VCaP (cell line): ENCODE results near the gene SPTLC3.

Experiments used
- H3K27ac ChIP-seq: fragments of 450-650 bp; 2 replicates; pipeline ENCODE4 v1.5.1; 2017
- TF ChIP-seq, protein P1 (sequence below): fragments of 450-650 bp; conservative IDR thresholded peaks from 2 replicates; pipeline ENCODE4 v1.5.1; 2017; ENCODE audit warnings: mild to moderate bottlenecking, moderate library complexity

The SPTLC3 gene

DNA sequence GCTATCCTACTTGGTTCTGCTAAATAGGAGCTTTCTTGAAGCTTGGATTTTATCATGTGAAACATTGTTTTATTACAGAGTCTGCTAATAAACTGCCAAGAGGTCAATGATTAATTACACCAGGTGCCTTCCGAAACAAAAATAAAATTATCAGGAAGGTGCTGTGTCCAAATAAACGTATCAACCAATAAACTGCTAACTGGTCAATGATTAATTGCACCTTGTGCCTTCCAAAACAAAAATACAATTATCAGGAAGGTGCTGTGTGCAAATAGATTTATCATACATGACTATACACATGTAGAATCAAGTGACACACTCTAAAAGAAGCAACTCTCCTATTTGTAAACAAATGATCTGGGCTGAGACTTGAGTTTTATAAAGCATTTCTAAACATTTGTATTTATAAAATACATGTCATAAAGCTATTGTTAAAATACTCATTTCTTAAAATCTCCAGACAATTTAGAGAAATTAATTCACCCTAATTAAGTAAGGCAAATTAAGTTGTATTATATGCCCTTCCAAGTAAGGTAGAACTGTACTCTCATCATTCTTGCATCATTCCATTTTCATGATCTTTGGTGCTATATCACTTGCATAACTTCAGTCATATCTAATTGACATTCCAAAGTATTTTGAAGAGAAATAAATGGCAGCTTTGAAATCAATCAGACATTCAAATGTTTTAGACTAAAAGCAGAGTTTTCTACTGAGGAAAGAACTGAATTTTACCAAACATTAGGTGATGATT, 26.8 kb downstream of the SPTLC3 start:
- TF ChIP-seq, protein P1, sequence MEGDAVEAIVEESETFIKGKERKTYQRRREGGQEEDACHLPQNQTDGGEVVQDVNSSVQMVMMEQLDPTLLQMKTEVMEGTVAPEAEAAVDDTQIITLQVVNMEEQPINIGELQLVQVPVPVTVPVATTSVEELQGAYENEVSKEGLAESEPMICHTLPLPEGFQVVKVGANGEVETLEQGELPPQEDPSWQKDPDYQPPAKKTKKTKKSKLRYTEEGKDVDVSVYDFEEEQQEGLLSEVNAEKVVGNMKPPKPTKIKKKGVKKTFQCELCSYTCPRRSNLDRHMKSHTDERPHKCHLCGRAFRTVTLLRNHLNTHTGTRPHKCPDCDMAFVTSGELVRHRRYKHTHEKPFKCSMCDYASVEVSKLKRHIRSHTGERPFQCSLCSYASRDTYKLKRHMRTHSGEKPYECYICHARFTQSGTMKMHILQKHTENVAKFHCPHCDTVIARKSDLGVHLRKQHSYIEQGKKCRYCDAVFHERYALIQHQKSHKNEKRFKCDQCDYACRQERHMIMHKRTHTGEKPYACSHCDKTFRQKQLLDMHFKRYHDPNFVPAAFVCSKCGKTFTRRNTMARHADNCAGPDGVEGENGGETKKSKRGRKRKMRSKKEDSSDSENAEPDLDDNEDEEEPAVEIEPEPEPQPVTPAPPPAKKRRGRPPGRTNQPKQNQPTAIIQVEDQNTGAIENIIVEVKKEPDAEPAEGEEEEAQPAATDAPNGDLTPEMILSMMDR = no peak
- peak overlapping the region; percentile 10; the same call in 1 of the 2 replicates for H3K27ac ChIP-seq

DNA sequence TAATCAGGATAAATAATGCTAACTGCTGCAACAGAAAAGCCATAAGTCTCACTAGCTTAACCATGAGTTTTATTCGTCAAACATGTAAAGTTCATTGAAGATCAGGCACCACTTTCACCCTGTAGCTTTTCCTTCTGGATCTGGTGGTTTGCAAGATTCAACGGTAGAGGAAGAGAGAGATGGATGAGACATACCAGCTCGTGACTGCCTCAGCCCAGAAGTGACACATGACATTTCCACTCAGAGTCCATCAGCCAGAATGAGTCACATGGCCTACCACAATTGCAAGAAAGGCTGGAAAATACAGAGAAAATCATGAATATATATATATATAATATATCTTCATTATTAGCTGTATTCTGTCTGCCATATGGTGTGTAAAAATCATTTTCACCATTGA, 29.0 kb downstream of the SPTLC3 start:
- no peak overlapping the region for H3K27ac ChIP-seq
- TF ChIP-seq, protein P1 = no peak

DNA sequence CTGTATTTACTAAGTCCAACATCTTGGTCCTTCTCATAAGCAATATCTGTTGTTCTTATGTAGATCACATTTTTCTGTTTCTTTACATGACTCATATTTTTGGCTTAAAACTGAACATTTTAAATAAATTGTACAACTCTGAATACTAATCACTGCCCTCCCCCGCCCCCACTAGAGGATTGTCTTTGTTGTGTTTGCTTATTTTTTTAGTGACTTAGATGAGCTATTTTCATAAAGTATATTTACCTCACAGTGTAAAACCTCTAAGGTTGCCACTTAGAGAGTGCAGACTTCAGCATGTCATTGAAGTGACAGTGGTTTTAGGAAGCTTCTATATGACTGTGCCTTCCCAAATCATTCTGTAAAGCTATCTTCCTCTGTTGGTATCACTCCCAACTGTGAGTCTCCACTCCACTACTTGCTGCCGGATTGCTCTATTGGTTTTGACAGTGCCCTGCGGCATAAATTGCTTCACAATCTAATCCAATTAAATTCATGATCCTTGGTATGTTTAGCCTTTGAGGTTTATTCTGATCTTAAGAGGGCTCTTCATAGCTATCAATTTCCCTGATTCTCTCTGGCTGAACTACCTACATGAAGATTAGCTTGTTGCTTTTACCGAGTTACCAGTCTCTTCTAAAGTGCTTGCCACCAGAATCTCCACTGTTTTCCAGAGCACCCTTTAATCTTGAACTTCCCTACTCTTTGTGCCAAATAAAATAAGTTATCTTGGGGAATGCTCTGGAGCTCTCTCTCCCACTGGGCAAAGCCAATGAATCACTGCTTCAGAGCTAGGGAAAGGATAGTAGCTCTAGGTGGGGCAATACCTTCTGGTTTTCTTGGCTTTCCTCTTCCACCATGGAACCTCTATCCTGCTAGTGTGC, 33.0 kb downstream of the SPTLC3 start:
- TF ChIP-seq, protein P1 = no peak
- H3K27ac ChIP-seq = no peak overlapping the region

DNA sequence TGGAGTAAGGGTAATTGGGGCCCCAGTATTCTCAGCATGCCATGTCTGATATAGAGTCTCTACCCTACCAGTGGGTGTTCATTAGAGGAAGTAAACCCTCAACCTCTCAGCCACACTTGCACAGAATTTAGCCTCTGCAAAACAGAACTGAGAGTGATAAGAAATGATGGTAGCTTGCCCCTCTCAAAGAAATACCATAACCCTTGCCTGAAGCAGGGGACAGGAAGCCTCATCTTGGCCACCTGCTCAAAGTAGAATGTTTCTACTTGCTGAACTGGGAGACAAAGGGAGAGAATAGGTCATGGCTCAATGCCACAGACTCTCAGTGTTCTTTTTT, 33.7 kb downstream of the SPTLC3 start:
- no peak overlapping the region for H3K27ac ChIP-seq
- TF ChIP-seq, protein P1 = no peak

DNA sequence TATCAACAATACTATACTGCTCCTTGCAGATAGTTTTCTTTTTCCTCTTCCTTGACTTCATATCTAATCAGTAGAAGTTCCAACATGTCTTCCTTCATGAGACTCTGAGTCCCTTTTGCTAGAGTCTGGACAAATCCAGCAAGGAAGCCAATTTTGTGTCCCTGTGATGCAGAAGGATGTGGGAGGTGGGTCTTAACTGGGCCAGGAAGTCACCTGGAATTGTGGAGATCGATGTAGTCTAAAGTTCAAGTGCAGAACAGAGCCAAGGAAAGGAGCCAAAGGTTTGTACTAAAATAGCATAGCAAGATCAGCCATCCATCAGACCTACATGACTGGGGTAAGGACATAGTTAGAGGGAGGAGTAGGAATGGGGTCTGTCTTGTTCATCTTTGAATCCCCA, 37.6 kb downstream of the SPTLC3 start:
- TF ChIP-seq, protein P1 = no peak
- no peak overlapping the region for H3K27ac ChIP-seq

DNA sequence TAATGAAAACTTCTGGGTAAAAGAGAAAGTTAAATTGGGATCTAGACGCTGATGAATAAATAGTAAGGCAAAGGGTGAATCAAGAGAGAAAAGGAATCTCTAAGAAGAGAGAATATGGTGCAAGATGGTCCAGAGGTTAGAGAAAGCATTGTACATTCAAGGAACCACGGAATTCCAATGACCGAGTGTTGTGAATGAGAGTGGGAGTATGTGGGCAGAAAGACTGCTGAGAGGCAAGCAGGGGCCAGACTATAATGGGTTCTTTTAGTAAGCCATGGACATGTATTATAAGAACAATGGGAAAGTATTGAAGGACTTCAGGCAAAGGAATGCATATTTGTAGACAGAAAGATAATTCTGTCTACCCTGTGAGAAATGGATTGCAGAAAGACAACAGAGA, 45.2 kb downstream of the SPTLC3 start:
- H3K27ac ChIP-seq = no peak overlapping the region
- TF ChIP-seq, protein P1 = no peak

DNA sequence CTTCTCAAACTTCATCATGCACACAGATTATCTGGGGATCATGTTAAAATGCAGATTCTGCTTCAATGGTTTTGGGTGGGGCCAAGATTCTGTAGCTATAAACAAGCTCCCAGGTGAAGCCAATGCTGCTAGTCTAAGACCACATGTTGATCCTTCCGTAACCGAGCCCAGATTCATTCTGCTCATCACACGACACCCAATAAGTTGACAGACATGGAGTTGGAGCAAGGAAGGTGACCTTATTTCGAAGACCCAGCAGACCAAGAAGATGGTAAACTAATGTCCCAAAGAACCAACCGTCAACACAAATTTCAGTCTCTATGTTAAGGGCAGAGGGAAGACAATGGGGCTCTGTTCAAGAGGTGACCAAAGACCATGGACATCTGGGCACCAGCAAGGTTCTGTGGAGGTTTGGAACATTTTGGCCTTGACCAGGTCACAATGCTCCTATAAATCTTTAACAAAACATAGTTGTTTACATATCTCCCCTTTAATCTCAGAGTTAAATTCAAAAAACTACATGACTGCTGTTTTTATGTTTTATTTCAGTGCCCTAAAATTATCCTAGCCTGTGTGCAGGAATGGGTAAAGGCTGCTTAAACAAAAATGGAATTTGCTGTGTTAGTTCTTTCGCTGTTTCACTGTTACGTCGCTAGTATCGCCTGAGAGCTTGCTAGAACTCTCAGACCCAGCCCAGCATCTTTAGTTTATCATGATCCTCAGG, 50.1 kb downstream of the SPTLC3 start:
- TF ChIP-seq, protein P1 = no peak
- H3K27ac ChIP-seq = no peak overlapping the region
